HG03060 (cell line): ENCODE results near the gene CCNF.
"Not testable (repeated sequence)": the region's sequence is repeated elsewhere in the genome, so short reads cannot be mapped to it uniquely, and the experiment has no call there.

Experiments used
- ATAC-seq: cut with Tn5 transposase; IDR thresholded peaks from one replicate; pipeline ENCODE4 v1.9.1; 2021; ENCODE audit warnings: low read depth, moderate number of reproducible peaks; ENCODE audit not compliant: unreplicated experiment

CCNF gene, protein sequence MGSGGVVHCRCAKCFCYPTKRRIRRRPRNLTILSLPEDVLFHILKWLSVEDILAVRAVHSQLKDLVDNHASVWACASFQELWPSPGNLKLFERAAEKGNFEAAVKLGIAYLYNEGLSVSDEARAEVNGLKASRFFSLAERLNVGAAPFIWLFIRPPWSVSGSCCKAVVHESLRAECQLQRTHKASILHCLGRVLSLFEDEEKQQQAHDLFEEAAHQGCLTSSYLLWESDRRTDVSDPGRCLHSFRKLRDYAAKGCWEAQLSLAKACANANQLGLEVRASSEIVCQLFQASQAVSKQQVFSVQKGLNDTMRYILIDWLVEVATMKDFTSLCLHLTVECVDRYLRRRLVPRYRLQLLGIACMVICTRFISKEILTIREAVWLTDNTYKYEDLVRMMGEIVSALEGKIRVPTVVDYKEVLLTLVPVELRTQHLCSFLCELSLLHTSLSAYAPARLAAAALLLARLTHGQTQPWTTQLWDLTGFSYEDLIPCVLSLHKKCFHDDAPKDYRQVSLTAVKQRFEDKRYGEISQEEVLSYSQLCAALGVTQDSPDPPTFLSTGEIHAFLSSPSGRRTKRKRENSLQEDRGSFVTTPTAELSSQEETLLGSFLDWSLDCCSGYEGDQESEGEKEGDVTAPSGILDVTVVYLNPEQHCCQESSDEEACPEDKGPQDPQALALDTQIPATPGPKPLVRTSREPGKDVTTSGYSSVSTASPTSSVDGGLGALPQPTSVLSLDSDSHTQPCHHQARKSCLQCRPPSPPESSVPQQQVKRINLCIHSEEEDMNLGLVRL

DNA sequence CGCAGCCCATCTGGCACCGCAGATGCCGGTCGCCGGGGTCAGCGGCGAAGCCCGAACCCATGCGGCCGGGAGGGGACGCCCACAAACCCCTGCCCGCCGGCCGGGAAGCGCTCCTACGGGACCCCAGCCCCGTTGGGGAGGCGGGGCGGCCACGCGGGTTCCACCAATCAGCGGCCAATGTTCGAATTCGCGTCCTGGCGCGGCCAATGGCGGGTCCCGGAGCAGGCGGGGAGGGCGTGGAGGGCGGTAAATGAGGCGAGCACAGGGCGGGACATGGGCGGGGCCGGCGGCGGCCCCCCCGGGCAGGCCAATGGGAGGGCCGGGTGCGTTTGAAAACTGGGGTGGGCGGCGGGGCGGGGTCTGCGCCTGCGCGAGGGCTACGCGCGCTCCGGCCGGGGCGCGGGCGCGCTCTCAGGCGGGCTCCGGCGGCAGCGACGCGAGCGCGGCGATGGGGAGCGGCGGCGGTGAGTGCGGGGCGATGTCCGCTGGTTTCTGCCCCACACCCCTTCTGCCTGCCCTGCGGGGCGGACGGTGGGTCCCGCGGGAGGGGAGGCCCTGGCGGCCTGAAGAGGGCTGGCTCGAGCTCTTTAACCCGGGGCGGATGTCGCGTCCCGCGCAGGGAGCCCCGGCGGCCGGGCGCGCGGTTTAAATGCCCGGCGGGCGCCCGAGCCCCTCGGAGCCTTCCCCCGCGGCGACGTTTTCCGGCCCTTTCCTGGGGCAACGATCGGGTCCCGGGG lies at the start of gene CCNF:
CCNF (plus strand) TSS at position 414 of the 737 bp plus-strand sequence; CDS start at position 449, 35 bp downstream.
- ATAC-seq, result peak; percentile 62

DNA sequence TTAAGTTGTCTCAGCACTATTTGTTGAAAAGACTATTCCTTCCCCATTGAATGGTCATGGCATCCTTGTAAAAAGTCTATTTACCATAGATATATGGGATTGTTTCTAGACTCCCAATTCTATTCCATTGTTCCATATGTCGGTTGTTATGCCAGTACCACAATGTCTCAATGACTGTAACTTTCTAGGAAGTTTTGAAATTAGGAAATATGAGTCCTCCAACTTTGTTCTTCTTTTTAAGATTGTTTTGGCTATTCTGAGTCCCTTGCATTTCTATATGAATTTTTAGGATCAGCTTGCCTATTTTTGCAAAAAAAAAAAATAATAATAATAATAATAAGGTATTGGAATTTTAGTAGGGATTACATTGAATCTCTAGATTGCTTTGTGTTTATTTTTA lies 45.7 kb upstream of the CCNF start:
- ATAC-seq, result no peak

DNA sequence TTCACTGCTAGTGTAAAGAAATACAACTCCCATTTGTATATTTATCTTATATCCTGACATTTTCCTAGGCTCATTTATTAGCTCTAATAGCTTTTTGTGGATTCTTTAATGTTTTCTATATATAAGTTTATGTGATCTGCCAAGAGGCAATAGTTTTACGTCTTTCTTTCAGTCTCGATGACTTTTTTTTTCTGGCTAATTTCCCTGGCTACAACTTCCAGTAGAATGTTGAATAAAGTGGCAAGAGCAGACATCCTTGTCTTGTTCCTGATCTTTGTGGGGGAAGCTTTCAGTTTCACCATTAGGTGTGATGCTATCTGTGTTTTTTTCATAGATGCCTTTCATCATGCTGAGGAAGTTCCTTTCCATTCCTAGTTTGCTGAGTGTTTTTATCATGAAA lies 44.8 kb upstream of the CCNF start:
- ATAC-seq, result no peak

DNA sequence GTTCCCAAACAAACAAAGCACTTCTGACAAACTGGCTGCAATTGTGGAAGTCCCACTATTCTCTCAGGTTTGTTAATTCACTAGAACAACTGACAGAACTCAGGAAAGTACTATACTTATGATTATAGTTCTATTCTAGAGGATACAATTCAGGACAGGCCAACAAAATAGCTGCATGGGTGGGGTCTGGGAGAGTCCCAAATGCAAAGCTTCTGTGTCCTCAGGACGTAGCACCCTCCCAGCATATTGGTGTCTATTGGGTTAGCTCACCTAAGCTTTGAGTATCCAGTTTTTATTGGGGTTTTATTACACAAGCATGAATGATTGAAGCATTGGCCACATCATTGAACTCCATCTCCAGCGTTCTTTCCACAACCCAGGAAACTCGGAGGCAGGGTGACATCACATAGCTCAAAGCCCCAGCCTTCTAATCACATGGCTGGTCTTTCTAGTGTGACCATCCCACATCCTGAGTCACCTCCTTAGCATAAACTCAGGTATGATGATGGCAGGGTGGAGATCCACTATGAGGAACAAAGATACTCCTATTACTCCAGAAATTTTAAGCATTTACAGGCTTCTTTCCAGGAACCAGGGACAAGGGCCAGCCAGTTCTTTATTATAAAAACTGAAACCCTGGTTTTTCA lies 43.9 kb upstream of the CCNF start:
- ATAC-seq, result no peak

DNA sequence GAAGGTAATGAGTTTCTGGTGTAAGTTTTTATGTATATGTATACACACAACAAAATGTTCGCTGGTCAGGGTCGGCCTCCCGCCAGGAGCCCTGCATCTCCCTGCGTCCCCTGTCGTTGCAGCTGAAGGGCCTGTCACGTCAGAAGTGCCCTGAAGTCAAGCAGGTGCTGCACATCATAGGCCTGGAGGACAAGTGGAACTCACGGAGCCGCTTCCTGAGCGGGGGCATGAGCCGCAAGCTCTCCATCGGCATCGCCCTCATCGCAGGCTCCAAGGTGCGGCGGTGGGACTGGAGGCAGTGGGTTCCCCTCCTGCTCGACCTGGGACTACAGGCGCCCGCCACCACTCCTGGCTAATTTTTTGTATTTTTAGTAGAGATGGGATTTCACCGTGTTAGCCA lies 43.3 kb upstream of the CCNF start:
- ATAC-seq, result not testable (repeated sequence)

DNA sequence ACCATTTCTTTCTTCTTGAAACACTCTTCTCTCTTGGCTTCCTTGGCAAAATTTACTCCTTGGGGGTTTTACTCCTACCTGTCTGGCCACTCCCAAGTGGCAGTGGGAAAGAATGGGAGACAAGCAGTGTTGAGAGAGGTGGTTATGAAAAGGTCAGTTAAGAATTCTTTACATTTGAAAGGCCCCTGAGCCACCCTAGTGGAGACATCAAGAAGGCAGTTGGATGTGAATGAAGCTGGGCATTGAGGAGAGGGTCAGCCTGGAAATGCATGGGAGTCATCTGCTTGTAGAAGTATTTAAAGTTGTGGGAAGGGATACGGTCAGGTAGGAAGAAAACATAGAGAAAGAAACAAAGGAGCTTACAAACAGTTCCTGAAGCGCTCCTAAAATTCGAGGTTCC lies 42.3 kb upstream of the CCNF start:
- ATAC-seq, result no peak

DNA sequence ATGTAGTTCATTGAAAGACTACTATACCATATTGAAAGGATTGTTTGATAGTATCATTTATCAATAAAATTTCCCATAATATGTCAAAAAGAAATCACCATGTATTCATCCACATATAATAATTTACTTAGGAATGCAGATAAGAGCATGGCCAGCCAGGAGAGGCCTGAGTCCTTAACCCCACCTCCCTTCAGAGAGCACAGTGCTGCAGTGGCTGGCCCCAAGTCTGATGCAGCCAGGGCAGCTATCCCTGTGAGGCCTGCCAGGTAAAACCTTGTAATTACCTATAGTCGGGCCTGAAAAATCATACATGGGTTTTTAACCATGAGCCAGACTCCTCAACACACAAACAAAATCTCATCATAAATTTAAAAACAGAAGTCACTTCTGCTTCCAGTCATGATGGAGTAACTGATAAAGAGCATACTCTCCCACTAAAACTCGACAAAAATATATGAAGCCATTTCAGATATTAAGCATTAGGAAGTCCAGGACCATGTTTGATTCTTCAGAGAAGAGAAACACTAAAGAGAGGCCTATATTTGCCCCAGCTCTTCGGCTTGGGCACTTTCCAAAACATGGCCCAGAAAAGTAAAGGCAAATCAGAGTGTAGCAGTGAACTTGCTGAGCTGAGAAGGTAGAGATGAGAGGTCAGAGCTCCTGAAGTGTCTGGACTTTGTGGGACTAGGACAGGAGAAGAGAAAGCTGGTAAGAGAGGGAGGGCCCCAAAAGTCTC lies 40.9 kb upstream of the CCNF start:
- no peak for ATAC-seq

DNA sequence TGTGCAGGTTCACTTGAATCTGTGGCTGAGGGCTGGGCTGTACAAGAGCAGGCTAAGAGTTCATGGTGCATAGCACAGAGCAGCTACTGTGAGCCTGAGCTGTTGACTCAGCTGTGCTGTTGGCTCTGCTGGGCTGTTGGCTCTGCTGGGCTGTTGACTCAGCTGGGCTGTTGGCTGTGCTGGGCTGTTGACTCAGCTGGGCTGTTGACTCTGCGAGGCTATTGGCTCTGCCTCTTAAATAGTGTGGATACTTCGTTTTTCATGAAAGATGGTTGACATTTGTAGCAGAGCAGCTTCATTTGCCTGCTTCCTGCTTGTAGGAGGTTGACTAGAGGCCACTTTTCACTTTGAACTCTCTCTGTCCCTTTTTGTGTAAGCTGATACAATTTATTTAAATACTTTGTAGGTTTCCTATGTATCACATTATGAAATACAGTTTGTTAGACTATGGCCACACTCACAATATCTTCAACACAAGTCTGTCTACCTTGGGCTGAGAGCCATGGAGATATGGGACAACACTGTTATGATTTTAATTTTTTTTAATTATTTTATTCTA lies 40.3 kb upstream of the CCNF start:
- ATAC-seq, result no peak

DNA sequence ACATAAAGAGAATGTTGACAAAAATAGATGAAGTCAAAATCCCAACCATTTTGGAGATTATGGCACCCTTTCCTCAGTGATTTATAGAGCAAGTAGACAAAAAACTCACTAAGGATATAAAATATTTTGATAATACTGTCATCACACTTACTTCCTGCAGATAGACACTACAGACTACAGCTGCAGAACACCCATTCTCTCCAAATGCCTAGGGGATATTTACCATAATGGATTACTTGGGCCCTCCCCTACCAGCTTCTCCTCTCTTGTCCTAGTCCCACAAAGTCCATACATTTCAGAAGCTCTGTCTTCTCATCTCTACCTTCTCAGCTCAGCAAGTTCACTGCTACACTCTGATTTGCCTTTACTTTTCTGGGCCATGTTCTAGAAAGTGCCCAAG lies 37.2 kb upstream of the CCNF start:
- ATAC-seq, result no peak

DNA sequence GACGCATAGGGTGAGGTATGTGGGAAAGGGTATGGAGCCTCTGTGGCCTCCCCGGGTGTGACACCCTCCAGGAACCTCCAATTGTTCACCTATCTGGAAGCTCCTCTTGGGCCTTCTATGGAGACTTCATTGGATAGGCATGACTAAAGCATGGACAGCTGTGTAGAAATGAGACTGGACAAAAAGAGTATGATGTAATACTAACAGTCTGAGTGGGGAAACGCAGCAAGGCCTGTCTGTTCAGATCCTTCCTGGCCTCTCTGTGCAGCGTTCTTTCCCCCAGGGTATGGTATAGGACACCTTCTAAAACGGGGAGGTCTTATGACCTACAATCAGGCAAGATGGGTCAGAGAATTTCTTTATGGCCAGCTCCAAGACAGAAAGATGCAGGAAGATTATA lies 30.7 kb upstream of the CCNF start:
- no peak for ATAC-seq

DNA sequence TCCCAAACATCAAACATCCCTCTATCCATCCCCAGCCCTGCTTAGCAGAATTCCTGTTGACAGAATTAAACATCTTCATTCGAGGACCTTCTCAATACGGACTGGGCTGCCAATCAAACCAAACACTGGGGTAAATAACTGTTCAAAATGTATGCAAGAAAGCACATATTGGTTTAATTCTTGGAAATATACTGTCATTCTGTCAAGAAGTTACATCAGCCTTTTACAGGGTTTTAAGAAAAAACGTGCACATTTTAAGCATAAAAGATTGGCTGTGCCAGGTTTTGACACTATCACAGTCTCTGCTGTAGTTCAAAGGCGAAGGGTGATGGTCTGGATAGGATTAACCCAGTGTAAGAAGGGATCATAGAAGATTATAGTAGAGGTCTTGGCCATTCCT lies 25.1 kb upstream of the CCNF start:
- ATAC-seq, result no peak

DNA sequence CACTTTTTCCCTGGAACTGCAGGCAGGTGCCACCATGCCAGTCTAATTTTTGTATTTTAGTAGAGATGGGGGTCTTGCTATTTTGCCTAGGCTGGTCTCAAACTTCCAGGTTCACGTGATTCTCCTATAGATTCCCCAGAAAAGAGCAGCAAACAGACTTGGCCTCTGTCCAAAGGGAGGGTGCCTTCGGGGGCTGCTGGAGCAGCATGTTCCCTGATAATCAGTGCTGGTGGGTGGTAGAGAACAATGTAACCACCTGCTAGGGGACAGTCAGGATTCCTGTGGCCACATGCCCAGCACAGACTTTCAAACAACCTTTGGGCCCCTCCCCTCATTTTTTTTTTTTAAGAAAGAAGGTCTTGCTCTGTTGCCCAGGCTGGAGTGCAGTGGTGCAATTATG lies 14.2 kb upstream of the CCNF start:
- no peak for ATAC-seq

DNA sequence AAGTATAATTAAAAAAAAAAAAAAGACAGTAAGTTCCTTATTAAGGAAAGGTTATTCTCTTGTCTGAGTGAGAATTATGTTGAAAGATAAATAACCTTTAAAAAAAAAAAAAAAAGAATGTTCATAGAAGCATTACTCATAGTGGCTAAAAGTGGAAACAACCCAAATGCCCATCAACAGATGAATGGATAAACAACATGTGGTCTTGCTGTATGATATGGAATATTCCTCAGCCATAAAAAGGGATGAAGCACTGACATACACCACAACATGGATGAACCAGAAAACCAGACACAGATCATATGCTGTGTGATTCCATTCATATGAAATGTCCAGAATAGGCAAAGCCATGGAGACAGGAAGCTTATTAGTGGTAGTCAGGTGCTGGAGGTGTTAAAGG lies 9.2 kb upstream of the CCNF start:
- ATAC-seq, result no peak

DNA sequence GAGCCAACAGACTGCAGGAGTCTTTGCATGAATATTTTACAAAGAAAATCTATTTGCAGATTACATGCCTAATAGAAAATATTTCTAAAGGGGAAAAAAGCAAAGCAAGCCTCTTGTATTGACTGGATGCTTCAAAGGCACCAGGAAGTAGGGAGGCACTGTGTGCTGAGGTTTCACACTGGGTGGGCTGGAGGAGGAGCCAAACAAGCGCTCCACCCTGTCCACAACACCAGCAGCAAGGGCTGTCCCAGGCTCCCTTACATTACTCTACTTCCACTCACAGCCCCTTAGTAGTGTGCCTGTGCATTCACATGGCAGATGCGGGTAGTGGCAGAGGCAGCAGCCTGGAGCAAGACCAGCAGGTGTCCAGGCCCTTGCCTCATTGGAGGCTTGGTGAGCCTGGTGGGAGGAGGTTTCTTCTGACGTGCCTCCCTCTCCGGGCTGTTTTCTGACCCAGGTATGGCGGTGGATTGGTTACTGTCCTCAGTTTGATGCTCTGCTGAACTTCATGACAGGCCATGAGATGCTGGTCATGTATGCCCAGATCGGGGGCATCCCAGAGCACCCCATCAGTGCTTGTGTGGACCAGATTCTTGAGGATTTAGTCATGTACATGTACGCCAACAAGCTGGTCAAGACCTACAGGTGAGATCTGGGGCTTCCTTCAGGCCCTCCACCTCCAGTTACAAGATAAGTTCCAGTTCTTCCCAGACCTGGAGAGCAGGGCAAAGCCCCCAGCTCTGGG lies 7.0 kb upstream of the CCNF start:
- no peak for ATAC-seq

DNA sequence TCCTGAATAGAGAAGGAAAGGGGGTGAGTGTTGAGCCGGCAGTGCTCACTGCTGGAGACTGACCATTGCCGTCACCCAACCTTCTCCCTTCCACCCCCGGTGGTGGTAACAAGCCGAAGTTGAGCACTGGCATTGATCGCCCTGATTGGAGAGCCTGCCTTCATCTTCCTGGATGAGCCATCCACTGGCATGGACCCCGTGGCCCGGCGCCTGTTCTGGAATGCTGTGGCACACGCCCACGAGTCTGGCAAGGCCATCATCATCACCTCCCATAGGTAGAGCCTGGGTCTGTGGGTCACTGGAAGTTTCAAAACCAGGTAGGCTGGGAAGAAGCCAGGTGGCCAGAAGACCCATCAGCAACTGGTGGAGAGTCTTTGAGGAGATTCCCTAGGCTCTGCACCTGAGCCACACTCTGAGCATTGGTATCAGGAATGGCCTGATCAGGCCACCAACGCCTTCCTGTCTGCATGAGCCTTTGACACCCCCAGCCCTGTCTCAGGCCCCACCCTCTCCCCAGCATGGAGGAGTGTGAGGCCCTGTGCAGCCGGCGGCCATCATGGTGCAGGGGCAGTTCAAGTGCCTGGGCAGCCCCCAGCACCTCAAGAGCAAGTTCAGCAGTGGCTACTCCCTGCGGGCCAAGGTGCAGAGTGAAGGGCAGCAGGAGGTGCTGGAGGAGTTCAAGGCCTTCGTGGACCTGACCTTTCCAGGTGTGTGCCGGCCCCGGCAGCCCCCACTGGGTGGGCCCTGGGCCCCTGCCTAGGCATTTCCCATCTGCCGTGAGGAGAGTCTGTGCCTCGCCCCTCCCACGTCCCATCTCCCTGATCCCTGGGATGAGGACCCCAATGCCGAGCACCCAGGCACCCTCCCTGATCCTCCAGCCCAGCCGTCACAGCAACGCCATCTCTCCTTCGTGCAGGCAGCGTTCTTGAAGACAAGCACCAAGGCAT lies 4.9 kb upstream of the CCNF start:
- ATAC-seq, result no peak

DNA sequence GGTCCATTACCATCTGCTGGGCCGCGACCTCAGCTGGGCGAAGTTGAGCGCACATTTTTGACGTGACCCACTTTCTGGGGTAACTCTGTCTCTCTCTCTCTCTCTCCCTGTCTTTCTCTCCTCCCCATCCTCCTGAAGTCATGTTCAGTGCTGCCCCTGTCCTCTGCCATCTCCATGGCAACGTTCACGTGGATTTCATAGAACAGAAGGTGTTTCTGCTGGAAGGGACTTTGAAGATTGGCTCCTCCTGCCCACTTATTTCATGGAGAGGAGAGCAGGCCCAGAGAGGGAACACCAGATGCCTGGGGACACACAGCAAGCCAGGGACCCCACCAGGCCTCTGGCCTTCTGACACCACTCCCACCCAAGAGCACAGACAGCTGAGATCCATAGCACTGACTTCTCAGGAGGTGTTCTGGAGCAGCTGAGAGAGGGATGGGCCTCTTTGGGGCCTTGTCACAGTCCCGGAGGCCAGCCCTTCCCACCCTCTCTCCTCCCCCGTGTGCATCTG lies 4.2 kb upstream of the CCNF start:
- no peak for ATAC-seq

DNA sequence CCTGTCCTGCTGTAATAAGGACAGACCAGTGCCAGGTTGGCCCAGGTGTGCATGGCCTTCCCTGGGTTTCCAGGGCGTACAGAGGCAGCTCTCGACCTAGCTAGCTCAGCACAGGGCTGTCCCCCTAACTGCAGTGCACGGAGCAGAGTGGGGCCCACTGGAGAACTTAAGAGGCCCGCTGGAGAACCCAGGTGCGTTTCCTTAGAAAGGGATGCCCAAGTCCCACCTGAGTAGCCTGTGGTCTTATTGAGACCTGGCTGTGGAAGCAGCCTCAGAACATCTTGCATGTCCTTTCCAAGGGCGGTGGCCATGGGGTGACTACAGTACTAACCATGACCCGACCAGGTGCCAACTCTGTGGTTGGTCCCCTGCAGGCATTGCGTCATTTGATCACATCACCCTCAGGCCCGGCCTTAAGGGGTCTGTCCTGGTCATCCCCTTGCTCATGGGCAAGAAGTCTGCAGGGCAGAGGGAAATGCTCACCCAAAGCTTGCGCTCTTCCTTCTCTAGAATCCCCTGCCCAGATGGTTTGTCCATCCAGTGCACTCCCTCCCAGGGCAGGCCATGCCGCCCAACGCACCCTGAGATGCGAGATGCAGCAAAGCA lies 3.3 kb upstream of the CCNF start:
- no peak for ATAC-seq
